OCI-LY1 (cell line): ENCODE data around the gene PERCC1.

Experiments
- H2AFZ ChIP-seq: fragments of 200-600 bp; sonication (generic), shearing (Covaris generic); 2 replicates; pipeline ENCODE4 v1.6.0; 2014; ENCODE audit warnings: antibody characterized with exemption, mild to moderate bottlenecking, low read length
- H3F3A ChIP-seq: fragments of 200-600 bp; sonication (generic), shearing (Covaris generic); 2 replicates; pipeline ENCODE4 v1.6.0; 2014; ENCODE audit warnings: mild to moderate bottlenecking, antibody characterized with exemption, low read length, moderate library complexity; ENCODE audit not compliant: insufficient read depth
- H3K27ac ChIP-seq: fragments of 200-600 bp; sonication (generic); 2 replicates; pipeline ENCODE4 v1.5.1; 2014; ENCODE audit warnings: low read length, mixed run types, mild to moderate bottlenecking, low read depth; ENCODE audit not compliant: poor library complexity, severe bottlenecking
- H3K27me3 ChIP-seq: fragments of 200-600 bp; sonication (generic); 2 replicates; pipeline ENCODE4 v1.6.0; 2014; ENCODE audit warnings: antibody characterized with exemption, mild to moderate bottlenecking, low read length, moderate library complexity; ENCODE audit not compliant: insufficient read depth
- H3K36me3 ChIP-seq: fragments of 200-600 bp; sonication (generic); 2 replicates; pipeline ENCODE4 v1.6.1; 2014; ENCODE audit warnings: mild to moderate bottlenecking, antibody characterized with exemption, low read length, moderate library complexity, mixed read lengths; ENCODE audit not compliant: insufficient read depth
- H3K4me1 ChIP-seq: fragments of 200-600 bp; sonication (generic); 2 replicates; pipeline ENCODE4 v1.5.1; 2014; ENCODE audit warnings: mild to moderate bottlenecking, low read length, moderate library complexity; ENCODE audit not compliant: insufficient read depth, severe bottlenecking
- H3K4me2 ChIP-seq: fragments of 200-600 bp; sonication (generic), shearing (Covaris generic); 2 replicates; pipeline ENCODE4 v1.6.1; 2014; ENCODE audit warnings: low read length
- H3K4me3 ChIP-seq: fragments of 200-600 bp; sonication (generic); 2 replicates; pipeline ENCODE4 v1.5.1; 2014; ENCODE audit warnings: low read length, low read depth, mild to moderate bottlenecking, mixed read lengths; ENCODE audit not compliant: poor library complexity, severe bottlenecking
- H3K79me2 ChIP-seq: fragments of 200-600 bp; shearing (Covaris generic); 2 replicates; pipeline ENCODE4 v1.6.1; 2016; ENCODE audit warnings: mixed run types, low read length, mixed read lengths; ENCODE audit not compliant: insufficient read depth
- H3K9ac ChIP-seq: fragments of 200-600 bp; sonication (generic), shearing (Covaris generic); 2 replicates; pipeline ENCODE4 v1.6.1; 2014; ENCODE audit warnings: mild to moderate bottlenecking, low read length, mixed read lengths
- H3K9me2 ChIP-seq: fragments of 200-600 bp; sonication (generic), shearing (Covaris generic); 2 replicates; pipeline ENCODE4 v1.6.1; 2014; ENCODE audit warnings: low read depth, mild to moderate bottlenecking, low read length, mixed read lengths
- H3K9me3 ChIP-seq: fragments of 200-600 bp; shearing (Covaris generic); 2 replicates; pipeline ENCODE4 v1.6.1; 2014; ENCODE audit warnings: low read length, mixed read lengths
- H4K20me1 ChIP-seq: fragments of 200-600 bp; sonication (generic), shearing (Covaris generic); 2 replicates; pipeline ENCODE4 v1.6.0; 2016; ENCODE audit warnings: mild to moderate bottlenecking, low read length; ENCODE audit not compliant: insufficient read depth
- EZH2 ChIP-seq: fragments of 200-600 bp; sonication (generic), shearing (Covaris generic); IDR thresholded peaks from 2 replicates; pipeline ENCODE4 v1.8.0; 2017; ENCODE audit warnings: borderline replicate concordance, mixed run types, mild to moderate bottlenecking, antibody characterized with exemption, low read length, moderate library complexity, mixed read lengths
- TF ChIP-seq, protein P1 (sequence below): fragments of 200-600 bp; sonication (generic), shearing (Covaris generic); IDR thresholded peaks from 2 replicates; pipeline ENCODE4 v1.5.1; 2017; ENCODE audit warnings: mild to moderate bottlenecking, antibody characterized with exemption, low read length, moderate library complexity, mixed read lengths

The PERCC1 gene

DNA sequence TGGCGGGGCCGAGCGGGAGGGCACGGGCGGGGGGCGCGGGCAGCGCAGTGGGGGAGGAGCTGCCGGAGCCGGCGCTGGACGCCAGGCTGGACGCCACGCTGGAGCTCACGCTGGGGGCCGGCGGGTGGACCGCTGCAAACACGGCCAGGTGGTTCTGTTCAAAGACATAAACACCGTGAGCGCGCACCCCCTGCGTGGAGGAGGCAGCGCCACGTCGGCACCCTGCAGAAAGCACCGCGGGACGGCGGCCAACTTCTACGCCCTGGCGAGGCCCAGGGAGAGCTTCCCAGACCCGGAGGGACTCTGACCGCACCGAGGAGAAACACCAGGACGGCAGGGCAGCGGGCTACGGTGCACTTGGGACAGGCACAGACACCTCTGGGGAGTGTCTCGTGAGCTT lies 45.6 kb upstream of the PERCC1 start:
- no peak overlapping the region for H2AFZ ChIP-seq
- H3K36me3 ChIP-seq = peaks cover 13% of the 10 kb centered on the region
- H3K27ac ChIP-seq = no peak overlapping the region
- no peaks in the 10 kb centered on the region for H3K9me3 ChIP-seq
- no peak overlapping the region for H3K4me3 ChIP-seq
- no peaks in the 10 kb centered on the region for H3K4me1 ChIP-seq
- H3K9me2 ChIP-seq = no peaks in the 10 kb centered on the region
- H3K79me2 ChIP-seq = no peaks in the 10 kb centered on the region
- H3K27me3 ChIP-seq = no peaks in the 10 kb centered on the region
- H3K4me2 ChIP-seq = no peak overlapping the region
- no peaks in the 10 kb centered on the region for H4K20me1 ChIP-seq
- no peak overlapping the region for H3K9ac ChIP-seq
- TF ChIP-seq EZH2 = no peak
- TF ChIP-seq, protein P1, sequence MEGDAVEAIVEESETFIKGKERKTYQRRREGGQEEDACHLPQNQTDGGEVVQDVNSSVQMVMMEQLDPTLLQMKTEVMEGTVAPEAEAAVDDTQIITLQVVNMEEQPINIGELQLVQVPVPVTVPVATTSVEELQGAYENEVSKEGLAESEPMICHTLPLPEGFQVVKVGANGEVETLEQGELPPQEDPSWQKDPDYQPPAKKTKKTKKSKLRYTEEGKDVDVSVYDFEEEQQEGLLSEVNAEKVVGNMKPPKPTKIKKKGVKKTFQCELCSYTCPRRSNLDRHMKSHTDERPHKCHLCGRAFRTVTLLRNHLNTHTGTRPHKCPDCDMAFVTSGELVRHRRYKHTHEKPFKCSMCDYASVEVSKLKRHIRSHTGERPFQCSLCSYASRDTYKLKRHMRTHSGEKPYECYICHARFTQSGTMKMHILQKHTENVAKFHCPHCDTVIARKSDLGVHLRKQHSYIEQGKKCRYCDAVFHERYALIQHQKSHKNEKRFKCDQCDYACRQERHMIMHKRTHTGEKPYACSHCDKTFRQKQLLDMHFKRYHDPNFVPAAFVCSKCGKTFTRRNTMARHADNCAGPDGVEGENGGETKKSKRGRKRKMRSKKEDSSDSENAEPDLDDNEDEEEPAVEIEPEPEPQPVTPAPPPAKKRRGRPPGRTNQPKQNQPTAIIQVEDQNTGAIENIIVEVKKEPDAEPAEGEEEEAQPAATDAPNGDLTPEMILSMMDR = no peak
- no peaks in the 10 kb centered on the region for H3F3A ChIP-seq

DNA sequence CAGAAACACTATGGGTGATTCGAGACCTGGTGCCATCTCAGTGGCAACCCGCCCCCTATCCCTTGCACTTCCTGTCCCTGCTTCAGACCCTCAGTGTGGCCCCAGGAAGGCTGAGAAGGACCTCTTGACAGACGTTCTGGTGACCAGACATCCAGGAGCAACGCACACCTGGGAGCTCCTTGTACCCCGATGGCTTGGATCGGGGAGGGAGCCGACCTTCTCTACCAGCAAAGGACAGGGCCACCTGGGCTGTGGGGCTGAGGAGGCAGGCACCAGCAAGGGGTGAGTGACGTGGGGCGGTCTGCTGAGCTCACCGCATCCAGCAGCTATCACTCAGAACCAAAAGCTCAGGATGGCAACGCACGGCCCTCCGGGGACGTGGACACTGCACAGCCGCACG lies 43.5 kb upstream of the PERCC1 start:
- no peaks in the 10 kb centered on the region for H3K9me2 ChIP-seq
- H2AFZ ChIP-seq = no peak overlapping the region
- no peaks in the 10 kb centered on the region for H3K27me3 ChIP-seq
- H3K4me2 ChIP-seq = no peak overlapping the region
- H3F3A ChIP-seq = no peaks in the 10 kb centered on the region
- H3K4me3 ChIP-seq = no peak overlapping the region
- no peaks in the 10 kb centered on the region for H4K20me1 ChIP-seq
- H3K79me2 ChIP-seq = no peaks in the 10 kb centered on the region
- H3K9ac ChIP-seq = no peak overlapping the region
- TF ChIP-seq, protein P1 = no peak
- TF ChIP-seq EZH2 = no peak
- no peaks in the 10 kb centered on the region for H3K4me1 ChIP-seq
- peaks cover 3% of the 10 kb centered on the region for H3K36me3 ChIP-seq
- H3K27ac ChIP-seq = no peak overlapping the region
- no peaks in the 10 kb centered on the region for H3K9me3 ChIP-seq

DNA sequence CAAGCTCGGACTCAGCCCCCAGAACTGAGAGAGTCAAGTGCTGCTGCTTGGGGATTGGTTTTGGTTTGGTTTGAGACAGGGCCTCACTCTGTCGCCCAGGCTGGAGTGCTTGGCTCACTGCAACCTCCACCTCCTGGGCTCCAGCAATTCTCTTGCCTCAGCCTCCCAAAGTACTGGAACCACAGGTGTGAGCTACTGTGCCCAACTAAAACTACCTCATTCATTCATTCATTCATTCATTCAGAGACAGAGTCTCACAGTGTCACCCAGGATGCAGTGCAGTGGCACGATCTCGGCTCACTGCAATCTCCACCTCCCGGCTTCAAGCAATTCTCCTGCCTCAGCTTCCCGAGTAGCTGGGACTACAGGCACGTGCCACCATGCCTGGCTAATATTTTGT lies 41.1 kb upstream of the PERCC1 start:
- H3K9me3 ChIP-seq = no peaks in the 10 kb centered on the region
- H3K4me3 ChIP-seq = no peak overlapping the region
- H3K4me2 ChIP-seq = no peak overlapping the region
- H3K27ac ChIP-seq = no peak overlapping the region
- H3F3A ChIP-seq = no peaks in the 10 kb centered on the region
- H3K9ac ChIP-seq = no peak overlapping the region
- H3K9me2 ChIP-seq = no peaks in the 10 kb centered on the region
- H3K27me3 ChIP-seq = no peaks in the 10 kb centered on the region
- H4K20me1 ChIP-seq = no peaks in the 10 kb centered on the region
- no peak overlapping the region for H2AFZ ChIP-seq
- H3K4me1 ChIP-seq = no peaks in the 10 kb centered on the region
- peaks cover 9% of the 10 kb centered on the region; the same call in 1 of the 2 replicates for H3K36me3 ChIP-seq
- no peaks in the 10 kb centered on the region for H3K79me2 ChIP-seq
- TF ChIP-seq, protein P1 = no peak
- TF ChIP-seq EZH2 = no peak
